Fibroblast of pulmonary artery (primary cell): ENCODE results near the gene DCLK1.
"Not testable (repeated sequence)": the region's sequence is repeated elsewhere in the genome, so short reads cannot be mapped to it uniquely, and the experiment has no call there.

Experiments
- DNase-seq: peaks from one replicate; pipeline ENCODE4 v3.0.0-alpha.2; 2010; ENCODE audit warnings: low read depth
- H3K4me3 ChIP-seq: replicated peaks from 2 replicates; pipeline ENCODE4 v1.5.1; 2011; ENCODE audit warnings: low read depth, mild to moderate bottlenecking, control low read depth, low read length, moderate library complexity
- CTCF ChIP-seq: IDR thresholded peaks from 2 replicates; pipeline ENCODE4 v1.5.1; 2011; ENCODE audit warnings: mild to moderate bottlenecking, control low read depth, low read length, inconsistent platforms; ENCODE audit errors: missing control alignments

Gene DCLK1

GRCh38 chr13:36082396-36082795, 48.8 kb downstream of the DCLK1 start:
- no peak for DNase-seq
- TF ChIP-seq CTCF = no peak
- no peak overlapping the region for H3K4me3 ChIP-seq

- DNase-seq = no peak
- H3K4me3 ChIP-seq = no peak overlapping the region
- TF ChIP-seq CTCF = no peak
Observed at GRCh38 chr13:36076211-36076610, 55.0 kb downstream of the DCLK1 start.

GRCh38 chr13:36074659-36075058, 56.5 kb downstream of the DCLK1 start:
- TF ChIP-seq CTCF = no peak
- peak; percentile 40 for DNase-seq
- H3K4me3 ChIP-seq = no peak overlapping the region

GRCh38 chr13:36072152-36072935, 58.8 kb downstream of the DCLK1 start:
- no peak overlapping the region for H3K4me3 ChIP-seq

GRCh38 chr13:36070504-36071192, 60.5 kb downstream of the DCLK1 start:
- not testable (repeated sequence) for H3K4me3 ChIP-seq, DNase-seq

More at GRCh38 chr13:36072152-36072935, 58.8 kb downstream of the DCLK1 start:
- TF ChIP-seq CTCF = no peak
- no peak for DNase-seq

- TF ChIP-seq CTCF = no peak
Observed at GRCh38 chr13:36069881-36070366, 61.3 kb downstream of the DCLK1 start.

GRCh38 chr13:36068991-36069390, 62.2 kb downstream of the DCLK1 start:
- no peak for DNase-seq
- H3K4me3 ChIP-seq = no peak overlapping the region
- no peak for TF ChIP-seq CTCF

More at GRCh38 chr13:36069881-36070366, 61.3 kb downstream of the DCLK1 start:
- H3K4me3 ChIP-seq = no peak overlapping the region
- peak; percentile 9 for DNase-seq
